NT2/D1 (cell line): ENCODE results near the gene ZNF92.

Source experiments
- SUZ12 ChIP-seq: IDR thresholded peaks from 2 replicates; pipeline ENCODE4 v1.6.1; 2011; ENCODE audit not compliant: insufficient read length, insufficient read depth; ENCODE audit errors: extremely low read depth
- ZNF274 ChIP-seq: IDR thresholded peaks from 2 replicates; pipeline ENCODE4 v1.6.1; 2011; ENCODE audit warnings: mild to moderate bottlenecking, low read depth, low read length

- TF ChIP-seq SUZ12 (no peak), ZNF274 (no peak)
These were observed 35.3 kb upstream of the ZNF92 start for GRCh38 chr7:65338346-65338745.
